ENCODE results near the gene MSANTD7. TPM values are rescaled to one million over a fixed set of nuclear protein-coding genes. Genes with fewer than 3 reads are reported as not detected.

Gene MSANTD7
- total RNA-seq, 1 experiment from 2014 or later = 14.3 TPM

DNA sequence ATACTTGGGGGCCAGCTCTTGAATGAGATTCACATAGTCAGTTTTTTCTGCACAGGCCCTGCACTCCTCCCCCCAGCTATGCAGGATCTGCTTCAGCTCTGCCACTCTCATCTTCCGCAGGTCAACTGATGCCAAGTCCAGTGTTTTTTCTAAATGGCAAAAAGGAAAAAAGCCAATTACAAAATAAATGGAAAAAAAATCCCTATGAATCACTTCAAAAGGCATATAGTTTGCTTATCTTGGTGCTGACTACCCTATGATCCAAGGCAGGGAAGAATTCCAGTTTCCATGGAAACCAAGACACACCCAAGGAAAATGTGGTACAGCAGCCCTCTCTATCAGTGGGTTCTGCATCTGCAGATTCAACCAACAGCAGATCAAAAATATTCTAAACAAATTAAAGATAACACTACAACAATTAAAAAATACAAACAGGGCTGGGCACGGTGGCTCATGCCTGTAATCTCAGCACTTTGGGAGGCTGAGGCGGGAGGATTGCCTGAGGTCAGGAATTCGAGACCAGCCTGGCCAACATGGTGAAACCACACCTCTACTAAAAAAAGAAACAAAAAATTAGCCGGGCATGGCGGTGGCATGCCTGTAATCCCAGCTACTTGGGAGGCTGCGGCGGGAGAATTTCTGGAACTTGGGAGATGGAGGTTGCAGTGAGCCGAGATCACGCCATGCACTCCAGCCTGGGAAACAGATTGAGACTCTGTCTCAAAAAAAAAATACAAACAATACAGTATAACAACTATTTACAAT lies 17.9 kb upstream of the MSANTD7 start:
- Mint-ChIP-seq H3K4me3 (no peak overlapping the region), H3K27me3 (ENCODE audit: low read depth) (0 out of 2 replicates have a peak, but pooled peaks cover under 1% of the 10 kb centered on the region), H3K4me1 (peaks cover 21% of the 10 kb centered on the region), H3K36me3 (no peaks in the 10 kb centered on the region), H3K27ac (no peak overlapping the region), H3K9me3 (peaks cover 3% of the 10 kb centered on the region; the same call in 1 of the 2 replicates)
- CTCF ChIA-PET = interaction anchor here (1.2 to 1.3 kb wide), 2 partner anchors 9 to 2000 kb away, joined by 3 read pairs; no protein-coding TSS in a partner anchor
- DNase-seq (ENCODE audit: low spot score) (no peak), ATAC-seq (no peak)
- POLR2A ChIA-PET = no interaction called here
- TF ChIP-seq, protein P1, sequence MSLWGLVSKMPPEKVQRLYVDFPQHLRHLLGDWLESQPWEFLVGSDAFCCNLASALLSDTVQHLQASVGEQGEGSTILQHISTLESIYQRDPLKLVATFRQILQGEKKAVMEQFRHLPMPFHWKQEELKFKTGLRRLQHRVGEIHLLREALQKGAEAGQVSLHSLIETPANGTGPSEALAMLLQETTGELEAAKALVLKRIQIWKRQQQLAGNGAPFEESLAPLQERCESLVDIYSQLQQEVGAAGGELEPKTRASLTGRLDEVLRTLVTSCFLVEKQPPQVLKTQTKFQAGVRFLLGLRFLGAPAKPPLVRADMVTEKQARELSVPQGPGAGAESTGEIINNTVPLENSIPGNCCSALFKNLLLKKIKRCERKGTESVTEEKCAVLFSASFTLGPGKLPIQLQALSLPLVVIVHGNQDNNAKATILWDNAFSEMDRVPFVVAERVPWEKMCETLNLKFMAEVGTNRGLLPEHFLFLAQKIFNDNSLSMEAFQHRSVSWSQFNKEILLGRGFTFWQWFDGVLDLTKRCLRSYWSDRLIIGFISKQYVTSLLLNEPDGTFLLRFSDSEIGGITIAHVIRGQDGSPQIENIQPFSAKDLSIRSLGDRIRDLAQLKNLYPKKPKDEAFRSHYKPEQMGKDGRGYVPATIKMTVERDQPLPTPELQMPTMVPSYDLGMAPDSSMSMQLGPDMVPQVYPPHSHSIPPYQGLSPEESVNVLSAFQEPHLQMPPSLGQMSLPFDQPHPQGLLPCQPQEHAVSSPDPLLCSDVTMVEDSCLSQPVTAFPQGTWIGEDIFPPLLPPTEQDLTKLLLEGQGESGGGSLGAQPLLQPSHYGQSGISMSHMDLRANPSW (CRISPR knock-in tag; conservative IDR thresholded peaks at IDR 0.05; ENCODE audit: low read depth) = no peak
- TF ChIP-seq TEAD1 (CRISPR knock-in tag; IDR thresholded peaks at IDR 0.05) = no peak
- no peak for TF ChIP-seq CREM (CRISPR knock-in tag; IDR thresholded peaks at IDR 0.05)
- TF ChIP-seq, protein P2, sequence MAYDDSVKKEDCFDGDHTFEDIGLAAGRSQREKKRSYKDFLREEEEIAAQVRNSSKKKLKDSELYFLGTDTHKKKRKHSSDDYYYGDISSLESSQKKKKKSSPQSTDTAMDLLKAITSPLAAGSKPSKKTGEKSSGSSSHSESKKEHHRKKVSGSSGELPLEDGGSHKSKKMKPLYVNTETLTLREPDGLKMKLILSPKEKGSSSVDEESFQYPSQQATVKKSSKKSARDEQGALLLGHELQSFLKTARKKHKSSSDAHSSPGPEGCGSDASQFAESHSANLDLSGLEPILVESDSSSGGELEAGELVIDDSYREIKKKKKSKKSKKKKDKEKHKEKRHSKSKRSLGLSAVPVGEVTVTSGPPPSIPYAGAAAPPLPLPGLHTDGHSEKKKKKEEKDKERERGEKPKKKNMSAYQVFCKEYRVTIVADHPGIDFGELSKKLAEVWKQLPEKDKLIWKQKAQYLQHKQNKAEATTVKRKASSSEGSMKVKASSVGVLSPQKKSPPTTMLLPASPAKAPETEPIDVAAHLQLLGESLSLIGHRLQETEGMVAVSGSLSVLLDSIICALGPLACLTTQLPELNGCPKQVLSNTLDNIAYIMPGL (CRISPR knock-in tag; IDR thresholded peaks at IDR 0.05) = no peak
- TF ChIP-seq, protein P3, sequence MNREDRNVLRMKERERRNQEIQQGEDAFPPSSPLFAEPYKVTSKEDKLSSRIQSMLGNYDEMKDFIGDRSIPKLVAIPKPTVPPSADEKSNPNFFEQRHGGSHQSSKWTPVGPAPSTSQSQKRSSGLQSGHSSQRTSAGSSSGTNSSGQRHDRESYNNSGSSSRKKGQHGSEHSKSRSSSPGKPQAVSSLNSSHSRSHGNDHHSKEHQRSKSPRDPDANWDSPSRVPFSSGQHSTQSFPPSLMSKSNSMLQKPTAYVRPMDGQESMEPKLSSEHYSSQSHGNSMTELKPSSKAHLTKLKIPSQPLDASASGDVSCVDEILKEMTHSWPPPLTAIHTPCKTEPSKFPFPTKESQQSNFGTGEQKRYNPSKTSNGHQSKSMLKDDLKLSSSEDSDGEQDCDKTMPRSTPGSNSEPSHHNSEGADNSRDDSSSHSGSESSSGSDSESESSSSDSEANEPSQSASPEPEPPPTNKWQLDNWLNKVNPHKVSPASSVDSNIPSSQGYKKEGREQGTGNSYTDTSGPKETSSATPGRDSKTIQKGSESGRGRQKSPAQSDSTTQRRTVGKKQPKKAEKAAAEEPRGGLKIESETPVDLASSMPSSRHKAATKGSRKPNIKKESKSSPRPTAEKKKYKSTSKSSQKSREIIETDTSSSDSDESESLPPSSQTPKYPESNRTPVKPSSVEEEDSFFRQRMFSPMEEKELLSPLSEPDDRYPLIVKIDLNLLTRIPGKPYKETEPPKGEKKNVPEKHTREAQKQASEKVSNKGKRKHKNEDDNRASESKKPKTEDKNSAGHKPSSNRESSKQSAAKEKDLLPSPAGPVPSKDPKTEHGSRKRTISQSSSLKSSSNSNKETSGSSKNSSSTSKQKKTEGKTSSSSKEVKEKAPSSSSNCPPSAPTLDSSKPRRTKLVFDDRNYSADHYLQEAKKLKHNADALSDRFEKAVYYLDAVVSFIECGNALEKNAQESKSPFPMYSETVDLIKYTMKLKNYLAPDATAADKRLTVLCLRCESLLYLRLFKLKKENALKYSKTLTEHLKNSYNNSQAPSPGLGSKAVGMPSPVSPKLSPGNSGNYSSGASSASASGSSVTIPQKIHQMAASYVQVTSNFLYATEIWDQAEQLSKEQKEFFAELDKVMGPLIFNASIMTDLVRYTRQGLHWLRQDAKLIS (CRISPR knock-in tag; IDR thresholded peaks at IDR 0.05; ENCODE audit: borderline replicate concordance) = no peak
- TF ChIP-seq, protein P4, sequence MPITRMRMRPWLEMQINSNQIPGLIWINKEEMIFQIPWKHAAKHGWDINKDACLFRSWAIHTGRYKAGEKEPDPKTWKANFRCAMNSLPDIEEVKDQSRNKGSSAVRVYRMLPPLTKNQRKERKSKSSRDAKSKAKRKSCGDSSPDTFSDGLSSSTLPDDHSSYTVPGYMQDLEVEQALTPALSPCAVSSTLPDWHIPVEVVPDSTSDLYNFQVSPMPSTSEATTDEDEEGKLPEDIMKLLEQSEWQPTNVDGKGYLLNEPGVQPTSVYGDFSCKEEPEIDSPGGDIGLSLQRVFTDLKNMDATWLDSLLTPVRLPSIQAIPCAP (CRISPR knock-in tag; IDR thresholded peaks at IDR 0.05) = no peak
- no peak for TF ChIP-seq HMGA2 (CRISPR knock-in tag; IDR thresholded peaks at IDR 0.05)
- no peak for TF ChIP-seq KAT7 (CRISPR knock-in tag; IDR thresholded peaks at IDR 0.05; ENCODE audit: borderline replicate concordance)
- no peak for TF ChIP-seq GABPB1 (CRISPR knock-in tag; IDR thresholded peaks at IDR 0.05)
- TF ChIP-seq, protein P5, sequence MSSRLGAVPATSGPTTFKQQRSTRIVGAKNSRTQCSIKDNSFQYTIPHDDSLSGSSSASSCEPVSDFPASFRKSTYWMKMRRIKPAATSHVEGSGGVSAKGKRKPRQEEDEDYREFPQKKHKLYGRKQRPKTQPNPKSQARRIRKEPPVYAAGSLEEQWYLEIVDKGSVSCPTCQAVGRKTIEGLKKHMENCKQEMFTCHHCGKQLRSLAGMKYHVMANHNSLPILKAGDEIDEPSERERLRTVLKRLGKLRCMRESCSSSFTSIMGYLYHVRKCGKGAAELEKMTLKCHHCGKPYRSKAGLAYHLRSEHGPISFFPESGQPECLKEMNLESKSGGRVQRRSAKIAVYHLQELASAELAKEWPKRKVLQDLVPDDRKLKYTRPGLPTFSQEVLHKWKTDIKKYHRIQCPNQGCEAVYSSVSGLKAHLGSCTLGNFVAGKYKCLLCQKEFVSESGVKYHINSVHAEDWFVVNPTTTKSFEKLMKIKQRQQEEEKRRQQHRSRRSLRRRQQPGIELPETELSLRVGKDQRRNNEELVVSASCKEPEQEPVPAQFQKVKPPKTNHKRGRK (CRISPR knock-in tag; IDR thresholded peaks at IDR 0.05; ENCODE audit: borderline replicate concordance) = no peak
- TF ChIP-seq ZNF121 (CRISPR knock-in tag; IDR thresholded peaks at IDR 0.05) = no peak
- TF ChIP-seq NFE2L1 (CRISPR knock-in tag; IDR thresholded peaks at IDR 0.05) = no peak
- no peak for TF ChIP-seq ZNF396 (CRISPR knock-in tag; IDR thresholded peaks at IDR 0.05; ENCODE audit: borderline replicate concordance)
- TF ChIP-seq, protein P6, sequence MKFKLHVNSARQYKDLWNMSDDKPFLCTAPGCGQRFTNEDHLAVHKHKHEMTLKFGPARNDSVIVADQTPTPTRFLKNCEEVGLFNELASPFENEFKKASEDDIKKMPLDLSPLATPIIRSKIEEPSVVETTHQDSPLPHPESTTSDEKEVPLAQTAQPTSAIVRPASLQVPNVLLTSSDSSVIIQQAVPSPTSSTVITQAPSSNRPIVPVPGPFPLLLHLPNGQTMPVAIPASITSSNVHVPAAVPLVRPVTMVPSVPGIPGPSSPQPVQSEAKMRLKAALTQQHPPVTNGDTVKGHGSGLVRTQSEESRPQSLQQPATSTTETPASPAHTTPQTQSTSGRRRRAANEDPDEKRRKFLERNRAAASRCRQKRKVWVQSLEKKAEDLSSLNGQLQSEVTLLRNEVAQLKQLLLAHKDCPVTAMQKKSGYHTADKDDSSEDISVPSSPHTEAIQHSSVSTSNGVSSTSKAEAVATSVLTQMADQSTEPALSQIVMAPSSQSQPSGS (CRISPR knock-in tag; IDR thresholded peaks at IDR 0.05; ENCODE audit: borderline replicate concordance, low read depth) = no peak
- TF ChIP-seq, protein P7, sequence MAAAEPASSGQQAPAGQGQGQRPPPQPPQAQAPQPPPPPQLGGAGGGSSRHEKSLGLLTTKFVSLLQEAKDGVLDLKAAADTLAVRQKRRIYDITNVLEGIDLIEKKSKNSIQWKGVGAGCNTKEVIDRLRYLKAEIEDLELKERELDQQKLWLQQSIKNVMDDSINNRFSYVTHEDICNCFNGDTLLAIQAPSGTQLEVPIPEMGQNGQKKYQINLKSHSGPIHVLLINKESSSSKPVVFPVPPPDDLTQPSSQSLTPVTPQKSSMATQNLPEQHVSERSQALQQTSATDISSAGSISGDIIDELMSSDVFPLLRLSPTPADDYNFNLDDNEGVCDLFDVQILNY (CRISPR knock-in tag; IDR thresholded peaks at IDR 0.05) = no peak
